ENCODE data around the gene TCF7L2.

The TCF7L2 gene

DNA sequence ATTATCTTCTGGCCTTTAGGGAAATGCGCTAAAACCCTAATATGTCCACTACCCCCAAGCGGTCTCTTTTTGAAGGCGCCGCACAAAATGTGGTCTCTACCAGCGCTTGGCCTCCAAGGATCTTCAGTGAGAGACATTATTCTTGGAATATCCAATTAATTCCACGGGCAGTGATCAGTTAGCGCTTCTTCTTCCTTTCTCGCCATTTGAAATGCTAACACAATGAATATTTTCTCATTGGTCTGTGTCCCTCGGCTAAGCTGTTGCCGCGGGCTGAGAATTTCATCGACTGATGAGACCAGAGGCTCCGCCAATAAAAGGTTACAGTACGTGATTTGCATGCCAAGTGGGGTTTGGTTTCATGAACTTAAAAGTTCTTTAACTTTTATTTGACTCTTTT is 169.8 kb downstream of the TCF7L2 start:
- DNase-seq (ENCODE audit: low read depth in 2 of 2) = no peak

DNA sequence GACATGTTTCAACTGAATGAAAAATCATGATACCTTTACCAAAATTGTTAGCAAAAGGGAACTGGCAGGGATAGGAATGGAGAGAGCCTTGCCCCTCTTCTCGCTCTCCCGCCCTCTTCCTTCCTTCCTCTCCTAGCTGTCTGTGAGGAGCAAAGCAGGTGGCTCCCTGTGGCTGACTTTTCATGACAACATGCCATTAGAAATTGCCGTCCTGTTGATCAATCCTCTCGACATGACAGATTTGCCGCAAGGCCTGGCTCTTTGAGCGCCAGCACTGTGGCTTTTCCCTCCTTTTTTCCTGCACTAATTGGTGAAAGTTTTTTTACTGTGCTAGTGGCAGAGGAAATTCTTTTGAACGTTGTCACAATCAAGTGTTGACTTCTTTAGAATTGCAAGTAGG is 171.1 kb downstream of the TCF7L2 start:
- DNase-seq (ENCODE audit: low read depth in 2 of 2) = no peak

DNA sequence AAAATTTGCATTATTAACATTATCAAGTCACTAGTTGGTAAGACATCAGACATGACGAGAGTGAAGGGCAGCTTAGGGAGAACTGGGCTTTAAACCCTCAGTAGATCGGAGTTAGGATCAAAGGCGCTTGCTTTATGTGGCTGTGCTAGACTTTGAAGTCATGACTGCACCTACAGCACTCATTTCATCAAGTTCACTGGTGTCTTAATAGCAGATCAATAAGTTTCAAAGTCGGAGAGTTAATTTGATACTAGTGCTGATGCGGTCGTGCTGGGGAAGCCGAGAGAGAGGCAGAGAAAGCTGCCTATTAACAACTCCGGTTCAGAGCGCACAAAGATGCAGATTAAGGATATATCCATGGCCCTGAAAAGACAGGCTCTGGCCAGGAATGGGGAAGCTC is 172.9 kb downstream of the TCF7L2 start:
- no peak for DNase-seq (ENCODE audit: low read depth in 2 of 2)

DNA sequence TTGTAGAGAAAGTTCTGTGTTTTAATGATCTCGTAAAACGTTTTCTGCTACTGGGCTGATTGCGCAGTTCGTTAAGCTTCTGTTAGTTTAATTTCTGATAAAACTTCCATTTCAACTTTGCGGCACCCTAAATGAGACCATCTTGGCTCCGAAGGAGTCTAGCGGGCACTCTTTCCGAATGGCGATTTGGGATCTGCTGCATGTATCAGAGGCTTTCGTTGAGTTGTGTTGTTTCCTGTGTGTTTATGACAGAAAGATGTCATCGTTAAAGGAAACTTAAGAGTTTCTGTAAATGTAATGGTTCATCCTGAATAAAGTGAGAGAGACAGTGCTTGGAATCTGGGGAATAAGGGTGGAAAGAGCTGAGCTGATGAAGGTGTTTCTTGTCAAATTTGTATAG is 174.7 kb downstream of the TCF7L2 start:
- DNase-seq (ENCODE audit: low read depth in 2 of 2) = no peak

DNA sequence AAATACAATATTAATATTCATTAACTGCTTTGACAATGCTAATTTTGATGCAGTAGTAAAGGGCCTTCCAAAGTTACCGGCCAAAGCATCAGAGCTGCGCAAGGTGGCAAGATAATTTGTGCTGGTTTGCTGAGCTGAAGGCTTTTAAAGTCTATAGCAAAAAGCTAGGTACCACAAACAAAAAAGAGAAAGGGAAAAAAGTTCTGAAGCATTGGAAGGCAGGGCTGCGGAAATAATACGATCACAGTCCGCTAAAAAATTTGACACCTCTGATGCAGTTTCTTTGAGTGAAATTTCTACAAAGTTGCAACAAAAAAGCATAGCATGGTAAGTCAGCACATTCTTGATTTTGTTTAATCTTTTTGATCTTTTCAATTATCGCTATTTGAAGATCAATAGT is 175.6 kb downstream of the TCF7L2 start:
- no peak for DNase-seq (ENCODE audit: low read depth in 2 of 2)

DNA sequence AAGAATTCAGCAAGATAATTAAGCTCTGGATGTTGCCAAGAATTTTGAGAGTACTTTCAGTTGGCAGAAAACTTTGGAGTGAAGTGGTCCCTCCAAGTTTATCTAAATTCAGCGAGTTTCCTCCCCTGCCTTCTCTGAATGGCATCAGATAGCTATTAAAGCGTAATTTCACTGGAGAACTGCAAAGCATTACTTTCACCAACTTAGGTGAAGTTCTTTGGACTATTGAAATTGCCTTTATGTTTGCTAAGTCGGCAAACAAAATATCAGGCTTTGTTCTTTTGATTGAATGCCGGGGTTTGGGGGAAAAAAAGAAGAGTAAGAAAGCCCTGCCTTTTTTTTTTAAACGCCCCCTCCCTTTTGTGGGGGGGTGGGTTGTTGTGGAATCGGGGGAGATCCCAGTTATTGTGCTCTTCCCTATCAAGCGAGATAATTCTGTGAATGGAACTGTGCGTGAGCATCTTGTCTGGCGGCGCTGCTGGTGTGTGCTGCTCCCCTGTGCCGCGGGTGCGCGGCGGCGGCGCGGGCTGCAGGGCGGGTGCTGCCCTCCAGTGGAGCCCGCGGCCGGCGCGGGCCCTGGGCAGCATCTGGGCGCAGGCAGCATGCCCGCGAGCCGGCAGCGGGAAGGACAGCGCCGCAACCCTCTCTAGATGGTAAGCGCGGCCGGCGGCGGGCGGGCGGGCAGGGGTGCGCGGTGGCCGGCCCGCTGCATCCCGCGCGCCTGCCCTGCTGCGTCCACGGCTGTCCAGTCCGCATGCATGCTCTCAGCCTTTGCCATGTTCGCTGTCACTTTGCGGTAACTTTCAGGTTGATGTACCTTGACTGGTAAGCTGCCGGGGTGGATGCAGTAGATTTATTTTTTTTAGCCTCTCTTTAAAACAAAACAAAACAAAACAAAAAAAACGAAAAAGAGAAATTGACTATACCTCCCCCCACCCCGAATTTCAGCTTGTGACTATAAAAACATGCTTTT is 176.5 kb downstream of the TCF7L2 start:
- DNase-seq (ENCODE audit: low read depth in 2 of 2) = peak; percentile 2 to 45

DNA sequence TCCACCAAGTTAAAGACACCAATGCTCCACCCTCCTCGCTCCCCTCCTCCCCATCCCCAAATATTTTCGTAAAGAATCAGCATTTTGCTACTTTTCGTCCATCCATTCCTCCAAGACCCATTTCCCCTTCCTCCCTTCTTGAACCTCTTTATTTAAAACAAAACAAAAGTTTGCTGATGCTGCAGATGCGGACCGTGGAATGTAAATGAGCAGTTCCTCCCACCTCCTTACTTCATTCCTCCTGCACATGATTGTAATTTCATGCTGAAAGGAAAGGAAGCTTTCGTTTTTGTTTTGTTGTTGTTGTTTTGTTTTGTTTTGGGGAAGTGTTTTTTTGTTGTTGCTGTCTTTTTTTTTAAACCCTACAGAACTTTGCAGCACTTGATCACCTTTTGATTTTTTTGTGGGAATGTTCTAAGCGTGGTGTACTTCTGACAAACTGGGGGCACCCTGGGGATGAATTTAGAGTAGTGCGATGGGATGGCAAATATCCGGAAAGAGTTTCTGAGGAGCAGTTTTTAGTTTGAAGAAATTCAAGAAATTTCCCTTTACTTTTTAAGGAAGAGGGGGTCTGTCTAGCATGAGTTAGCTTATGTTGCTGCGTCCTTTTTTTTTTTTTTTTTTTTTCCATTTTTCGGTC is 177.3 kb downstream of the TCF7L2 start:
- DNase-seq (ENCODE audit: low read depth in 2 of 2) = no peak

DNA sequence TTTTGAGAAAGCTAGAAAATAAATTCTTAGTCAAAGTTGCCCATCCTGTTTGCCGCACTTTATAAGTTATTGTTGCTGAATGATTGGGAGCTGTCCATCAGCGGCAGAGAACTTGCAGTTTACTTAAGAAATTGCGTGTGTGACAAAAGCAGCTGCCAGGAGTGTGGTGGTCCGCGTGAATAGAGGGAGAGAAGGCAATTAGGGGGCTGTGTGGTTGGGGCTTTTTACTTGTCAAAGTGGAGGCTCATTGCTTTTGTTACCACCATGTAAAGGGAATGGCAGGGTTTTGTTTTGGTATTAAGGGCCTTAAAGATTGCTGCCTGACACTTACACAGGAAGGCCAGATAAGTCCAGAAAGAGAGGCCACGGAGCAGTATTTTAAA is 177.8 kb downstream of the TCF7L2 start:
- no peak for DNase-seq (ENCODE audit: low read depth in 2 of 2)

DNA sequence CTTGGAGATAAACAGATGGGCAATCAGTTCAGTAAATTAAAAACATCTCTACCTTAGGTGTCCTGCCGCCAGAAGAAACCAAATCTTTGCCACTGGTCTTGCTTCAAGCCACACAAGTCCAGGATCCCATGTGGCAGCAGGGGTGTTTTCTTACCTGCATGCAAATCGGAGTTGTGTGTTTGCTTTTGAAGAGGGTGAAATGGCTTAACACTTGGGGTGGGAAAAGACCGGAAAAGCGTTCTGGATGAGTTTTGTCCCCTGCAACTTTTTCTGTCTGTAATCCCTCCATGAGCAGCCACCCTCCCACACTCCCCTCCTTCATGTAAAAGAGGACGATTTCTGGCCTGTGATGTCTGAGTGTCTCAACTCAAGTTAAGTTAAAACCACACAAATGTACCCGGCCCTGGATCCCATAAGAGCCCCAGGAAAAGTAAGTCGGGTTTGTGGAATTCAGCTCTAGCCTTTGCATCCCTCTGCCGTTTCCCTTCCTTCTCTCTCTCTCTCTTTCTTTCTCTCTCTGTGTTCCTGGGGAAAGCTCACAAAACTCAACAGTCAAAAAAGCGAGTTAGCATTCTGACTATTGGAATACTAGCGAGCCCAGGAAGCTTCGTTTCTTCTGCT is 178.5 kb downstream of the TCF7L2 start:
- no peak for DNase-seq (ENCODE audit: low read depth in 2 of 2)

DNA sequence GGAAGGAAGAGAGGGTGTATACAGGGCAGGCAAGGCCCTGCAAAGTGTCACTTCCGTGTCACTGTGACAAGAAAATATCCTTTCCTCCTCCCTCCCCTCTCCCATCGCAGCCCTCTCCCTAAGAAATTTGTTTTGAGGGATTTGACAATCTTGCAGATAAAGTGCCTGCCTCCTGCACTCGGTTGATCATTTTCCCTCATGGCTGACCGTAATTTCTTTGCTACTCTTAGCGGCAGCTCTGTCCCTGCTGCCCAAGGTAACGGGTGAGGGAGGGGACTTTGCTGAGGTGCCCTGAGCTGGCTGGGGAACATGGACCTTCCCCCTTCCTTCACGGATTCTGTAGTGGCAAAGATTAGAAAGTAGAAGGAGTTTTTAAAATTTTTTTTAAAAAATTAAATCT is 179.1 kb downstream of the TCF7L2 start:
- no peak for DNase-seq (ENCODE audit: low read depth in 2 of 2)

DNA sequence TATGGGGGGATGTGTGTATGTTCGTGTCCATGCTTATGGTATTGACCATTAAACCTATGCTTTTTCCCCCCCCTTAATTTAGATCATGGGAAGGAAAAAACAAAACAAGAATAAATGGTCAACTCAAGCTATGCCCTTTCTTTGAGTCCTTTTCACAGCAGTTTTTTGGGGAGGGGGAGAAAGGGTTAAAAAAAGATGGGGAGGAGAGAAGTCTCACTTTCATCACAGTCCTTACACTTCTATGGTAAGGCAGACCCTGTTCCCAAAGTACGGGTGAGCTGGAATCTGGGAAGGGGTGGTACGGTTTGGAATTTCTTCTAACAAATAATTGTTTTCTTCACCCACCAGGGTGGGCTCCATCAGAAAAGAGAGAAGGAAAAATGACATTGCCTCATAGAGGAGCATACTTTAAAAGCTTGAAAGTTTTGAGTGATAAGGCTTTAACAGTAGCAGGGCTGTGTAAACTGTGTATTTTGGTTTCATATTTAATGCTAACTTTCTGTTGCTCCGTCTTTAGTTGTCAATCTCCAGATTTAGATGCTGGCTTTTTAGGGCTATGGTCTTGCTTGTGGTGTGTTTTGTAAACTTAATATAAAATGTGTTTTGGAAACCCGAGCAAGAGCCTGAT is 180.1 kb downstream of the TCF7L2 start:
- no peak for DNase-seq (ENCODE audit: low read depth in 2 of 2)

DNA sequence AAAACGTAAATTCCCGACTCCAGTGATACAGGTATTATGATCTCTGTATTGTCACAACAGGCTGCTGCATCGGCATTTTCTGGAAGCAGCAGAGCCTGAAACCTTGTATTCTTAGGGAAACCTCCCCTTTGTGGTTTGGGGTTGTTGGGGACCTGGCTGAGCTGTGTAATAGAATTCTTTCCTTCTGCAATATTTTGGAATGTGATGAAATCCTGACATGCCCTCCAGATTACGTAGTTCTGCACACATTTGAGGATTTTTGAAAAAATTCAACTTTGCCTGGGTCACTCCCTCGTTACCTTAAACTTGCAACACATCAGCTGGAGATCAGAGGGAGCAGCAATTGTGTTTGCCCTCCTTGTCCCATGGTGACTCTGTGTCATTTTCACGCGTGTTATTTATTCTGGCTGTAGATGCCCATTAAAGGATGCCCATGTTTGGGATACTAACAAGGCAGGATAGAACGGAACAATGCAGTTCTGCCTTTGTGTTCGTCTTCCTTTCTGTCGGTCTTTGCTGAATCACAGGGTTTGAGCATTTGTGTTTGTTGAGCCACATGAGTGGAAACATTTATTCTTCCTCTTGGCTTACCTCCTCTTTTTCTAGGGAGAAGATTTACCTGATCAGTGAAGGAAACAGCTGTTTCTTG is 181.7 kb downstream of the TCF7L2 start:
- DNase-seq (ENCODE audit: low read depth in 2 of 2) = no peak

DNA sequence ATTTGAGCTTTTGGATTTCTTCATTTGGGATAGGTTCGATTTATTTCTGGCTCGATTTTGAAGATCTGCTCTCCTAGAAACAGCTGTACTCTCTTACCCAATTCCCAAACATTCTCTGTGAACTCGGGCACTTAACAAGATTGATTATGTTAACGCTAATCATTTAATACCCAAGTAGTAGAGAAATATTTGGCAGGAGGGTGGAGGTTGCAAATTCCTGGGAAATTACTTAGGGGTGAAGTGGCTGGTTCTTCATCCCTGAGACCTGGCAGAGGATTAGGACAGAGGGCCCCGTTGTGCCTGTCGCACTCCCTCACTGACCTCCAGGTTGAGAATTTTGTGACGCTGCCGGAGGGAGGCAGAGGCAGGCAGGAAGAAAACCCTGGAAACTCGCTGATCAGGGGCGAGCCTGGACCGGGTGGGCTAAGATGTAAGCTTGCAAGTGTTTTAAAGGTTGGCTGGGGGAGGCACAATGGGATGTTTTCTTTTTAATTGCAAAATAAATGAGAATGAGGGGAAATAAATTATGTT is 182.6 kb downstream of the TCF7L2 start:
- no peak for DNase-seq (ENCODE audit: low read depth in 2 of 2)

DNA sequence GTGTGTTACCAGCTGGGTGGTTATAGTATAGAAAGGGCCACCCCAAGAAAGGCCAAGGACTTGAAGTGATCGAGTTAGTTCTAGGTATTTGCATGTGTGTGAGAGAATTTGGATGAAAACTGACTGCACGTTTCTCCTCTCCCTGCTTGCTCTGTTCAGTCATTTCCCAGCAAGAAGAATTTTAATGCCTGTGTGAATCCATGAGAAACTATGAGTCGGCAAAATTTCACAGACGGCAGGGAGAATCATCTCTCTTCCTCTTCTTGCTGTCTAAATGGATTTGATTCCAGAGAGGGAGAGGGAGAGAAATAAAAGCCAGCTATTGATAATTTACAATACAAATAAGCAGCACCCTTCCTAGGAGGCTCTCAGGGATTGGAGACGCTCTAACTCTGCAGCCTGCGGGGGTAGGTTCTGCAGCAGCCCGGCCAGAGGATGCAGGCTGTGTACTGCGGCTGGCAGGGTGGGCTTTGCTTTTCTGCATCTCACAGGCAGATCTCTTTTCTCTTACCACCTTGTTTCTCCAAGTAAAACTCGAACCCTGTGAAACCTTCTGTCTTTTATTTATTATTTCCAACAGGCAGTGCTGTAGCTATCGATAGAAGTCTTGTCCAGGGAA is 183.6 kb downstream of the TCF7L2 start:
- DNase-seq (ENCODE audit: low read depth in 2 of 2) = no peak

DNA sequence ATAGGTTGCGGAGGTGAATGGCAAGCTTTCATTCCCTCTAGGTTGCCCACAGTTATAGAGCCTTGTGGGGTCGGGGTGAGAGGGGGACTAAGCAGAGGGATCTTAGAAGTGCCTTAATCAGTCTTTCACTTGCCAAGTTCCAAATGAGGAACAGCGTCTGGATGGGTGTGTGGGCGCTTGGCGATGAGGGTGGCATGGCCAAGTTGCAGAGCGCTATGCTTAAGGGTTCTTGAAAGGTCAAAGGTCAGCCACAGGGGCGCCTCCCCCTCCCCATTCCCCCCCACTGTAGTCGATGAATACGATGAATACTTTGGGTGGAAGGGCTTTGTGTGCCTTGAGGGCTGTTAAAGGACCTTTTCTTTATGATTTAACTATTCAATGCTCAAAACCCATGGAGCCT is 185.0 kb downstream of the TCF7L2 start:
- DNase-seq (ENCODE audit: low read depth in 2 of 2) = no peak

DNA sequence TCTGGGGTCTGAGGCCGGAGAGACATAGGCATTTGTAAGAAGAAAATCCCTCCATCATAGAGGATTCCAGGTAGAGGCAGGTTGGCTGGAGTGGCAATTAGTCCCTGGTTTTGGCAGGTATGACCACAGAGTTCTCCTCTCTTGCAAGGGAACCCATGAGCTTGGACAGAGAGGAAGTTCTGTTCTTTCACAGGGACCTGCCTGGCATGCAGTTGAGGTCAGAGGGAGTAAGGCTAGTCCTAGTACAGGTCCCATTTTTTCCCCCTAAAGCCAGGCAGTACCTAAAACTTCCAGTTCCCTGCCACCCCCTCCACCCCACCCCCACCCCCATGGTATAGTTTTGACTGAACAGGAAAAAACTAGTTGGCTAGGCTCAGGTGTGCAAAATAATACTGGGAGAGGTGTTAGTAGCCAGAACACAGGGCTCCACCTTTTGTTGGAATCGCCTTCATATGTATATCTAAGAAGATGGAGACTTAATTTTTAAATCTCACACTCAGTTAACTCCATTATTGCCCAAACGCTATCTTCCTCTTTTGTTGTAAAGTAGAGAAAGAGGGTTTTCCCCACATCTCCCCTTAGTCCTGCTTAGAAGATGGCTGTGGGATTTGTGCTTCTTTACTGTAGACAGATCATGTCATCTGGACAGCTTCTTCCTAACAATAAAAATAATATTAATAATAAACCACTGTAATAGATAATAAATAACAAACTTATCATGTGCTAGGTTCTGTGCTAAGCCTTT is 188.1 kb downstream of the TCF7L2 start:
- no peak for DNase-seq (ENCODE audit: low read depth in 2 of 2)

DNA sequence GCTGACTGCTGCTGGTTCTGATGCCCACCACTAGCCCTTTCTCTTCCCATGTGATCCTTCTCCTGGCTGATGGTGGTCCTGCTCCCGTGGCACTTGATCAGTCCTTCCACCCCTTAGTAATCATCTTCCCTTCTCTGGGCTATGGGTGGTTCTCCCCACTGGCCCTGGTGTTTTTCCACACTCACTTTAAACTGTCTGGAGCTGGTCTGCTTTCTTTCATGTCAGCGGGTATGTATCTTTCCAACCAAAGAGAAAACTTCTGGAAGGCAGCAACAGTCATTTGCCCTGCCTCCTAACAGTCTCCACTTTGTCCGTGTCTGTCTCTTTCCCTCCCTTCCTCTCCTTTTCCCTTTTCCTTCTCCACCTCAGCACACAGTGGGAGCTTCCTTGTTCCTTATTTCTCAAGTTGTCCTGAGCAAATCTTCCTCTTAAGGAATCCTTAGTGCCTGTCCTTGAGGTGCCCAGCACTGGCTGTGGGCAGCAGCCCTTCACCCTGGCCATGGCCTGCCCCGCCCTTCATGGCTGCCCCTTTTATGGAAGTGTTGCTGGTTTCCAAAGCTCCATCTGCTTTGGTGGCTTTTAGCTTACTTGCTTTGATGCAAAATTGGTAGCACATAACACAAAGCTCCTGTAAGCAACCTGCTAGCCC is 189.0 kb downstream of the TCF7L2 start:
- DNase-seq (ENCODE audit: low read depth in 2 of 2) = no peak

DNA sequence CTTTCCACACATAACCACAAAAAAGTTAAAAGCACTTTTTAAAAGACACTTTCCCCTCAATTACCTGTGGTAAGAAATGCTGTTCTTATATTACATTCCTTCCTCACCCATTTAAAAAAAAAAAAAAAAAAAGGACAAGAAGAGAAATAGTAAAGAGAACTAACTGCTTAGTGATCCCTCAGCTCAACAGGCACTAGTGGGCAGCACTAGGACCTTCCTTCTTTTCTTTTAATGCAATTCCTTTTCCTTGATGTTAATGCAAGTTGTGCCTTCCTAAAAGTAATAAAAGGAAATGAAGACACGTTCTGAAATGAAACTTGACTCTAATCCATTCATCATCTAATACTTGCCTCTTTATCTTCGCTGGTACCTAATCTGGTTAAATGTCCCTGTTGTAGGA is 189.7 kb downstream of the TCF7L2 start:
- DNase-seq (ENCODE audit: low read depth in 2 of 2) = no peak

DNA sequence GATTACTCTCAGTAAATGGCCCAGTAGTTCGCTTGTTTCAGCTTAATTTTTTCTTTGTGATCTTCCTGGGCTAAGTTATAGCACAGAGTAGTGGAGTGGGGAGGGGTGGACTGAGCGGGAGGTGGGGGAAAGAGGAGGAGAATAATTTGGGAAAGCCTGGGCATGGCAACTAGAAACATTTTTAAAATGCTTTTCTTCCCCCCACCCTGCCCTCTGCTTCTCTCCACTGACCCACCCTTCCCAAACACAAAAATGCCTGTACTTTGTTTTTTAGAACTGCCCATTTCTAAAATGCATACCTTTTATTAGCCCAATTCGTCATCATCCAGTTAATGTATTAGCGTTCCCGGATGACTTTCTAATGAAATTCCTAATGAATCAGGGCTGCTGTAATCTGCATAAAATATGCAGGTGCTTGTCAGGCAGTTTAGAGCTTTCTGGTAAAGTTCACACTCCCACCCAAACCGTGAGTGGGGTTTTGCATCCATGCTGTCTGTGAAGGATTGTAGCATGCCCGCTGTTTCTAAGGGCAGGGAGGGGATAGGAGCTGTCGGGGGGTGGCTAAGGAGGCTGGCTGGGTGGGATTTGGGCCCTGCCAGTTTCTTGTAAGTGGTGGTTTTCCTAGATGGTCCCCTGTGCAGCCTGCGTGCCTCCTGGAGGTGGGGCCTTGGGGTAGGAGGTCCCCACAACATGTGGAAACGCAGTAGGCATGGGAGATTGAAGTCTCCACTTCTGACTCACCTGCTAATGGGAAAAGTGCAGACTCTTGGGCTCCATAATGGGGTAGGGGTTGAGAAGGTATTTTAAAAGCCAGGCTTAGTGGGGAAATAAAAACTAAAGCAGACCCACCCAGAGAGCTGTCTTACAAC is 190.3 kb downstream of the TCF7L2 start:
- DNase-seq (ENCODE audit: low read depth in 2 of 2) = no peak

Data from stimulated activated CD4-positive, alpha-beta T cell treated with anti-CD3 and anti-CD28 coated beads, Interleukin-1b, Interleukin-23, amount 100 ng/mL, for 4 hours (primary cell).